ENCODE data around the gene UBXN1. TPM values are rescaled to one million over a fixed set of nuclear protein-coding genes. Genes with fewer than 3 reads are reported as not detected.

UBXN1 gene
- total RNA-seq, 3 donors from 2014 or later: 79.2 to 138 (median 87.3) TPM

DNA sequence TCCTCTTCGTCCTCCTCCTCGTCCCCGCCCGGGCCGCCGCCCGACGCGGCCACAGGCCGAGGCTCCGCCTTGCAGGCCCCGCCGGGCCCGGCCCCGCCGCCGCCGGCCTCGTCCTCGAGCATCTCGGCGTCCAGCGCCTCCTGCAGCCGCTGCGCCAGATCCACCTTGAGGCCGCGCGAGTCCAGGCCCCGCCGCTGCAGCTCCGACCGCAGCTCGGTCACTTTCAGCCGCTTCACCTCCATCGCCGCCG lies 48.0 kb upstream of the UBXN1 start:
- intact Hi-C loops (cut with DNase I, micrococcal nuclease): no loop called here
- ATAC-seq: peak; percentile 31

DNA sequence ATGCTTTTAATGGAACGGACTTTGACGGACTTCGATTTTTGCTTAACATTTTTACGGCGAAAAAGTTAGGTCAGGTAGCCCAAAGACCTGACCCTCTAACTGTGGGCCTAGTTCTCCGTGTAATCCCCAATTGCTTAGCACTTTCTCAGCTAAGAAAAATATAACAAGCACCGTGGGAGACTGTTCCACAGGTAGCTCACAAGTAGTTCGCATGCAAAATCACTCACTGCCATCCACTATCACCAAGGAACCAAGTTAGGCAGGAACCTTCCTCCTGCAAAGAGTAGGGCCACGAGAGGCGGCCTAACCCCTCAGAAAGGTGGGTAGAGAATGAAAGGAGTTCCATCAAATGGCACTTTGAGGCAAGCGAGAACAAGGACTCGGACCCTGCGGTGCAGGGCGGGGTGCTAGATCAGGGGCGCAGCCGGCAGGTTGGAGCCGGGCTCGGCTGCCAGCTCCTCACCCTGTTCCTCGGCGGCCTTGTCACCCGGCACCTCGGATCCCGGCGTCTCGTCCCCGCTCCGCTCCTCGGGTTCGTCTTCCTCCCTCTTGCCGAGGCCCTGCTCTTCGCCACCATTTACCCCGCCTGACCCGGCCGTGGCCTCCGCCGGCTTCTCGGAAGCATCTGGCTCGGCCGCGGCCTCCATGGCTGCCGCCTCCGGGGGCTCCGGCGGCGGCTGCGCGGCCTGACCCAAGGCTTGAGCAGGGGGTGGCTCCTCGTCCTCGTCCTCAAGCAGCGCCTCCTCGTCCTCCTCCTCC lies 47.5 kb upstream of the UBXN1 start:
- H3K4me3 ChIP-seq: peak overlapping the region; percentile 90
- peaks cover 34% of the 10 kb centered on the region for H3K4me1 ChIP-seq (ENCODE audit: low read depth)
- no peak for DNase-seq
- ATAC-seq: no peak
- H3K36me3 ChIP-seq (ENCODE audit: low read depth): peaks cover 10% of the 10 kb centered on the region
- H3K9me3 ChIP-seq: no peaks in the 10 kb centered on the region
- intact Hi-C loops (cut with DNase I, micrococcal nuclease): no loop called here
- TF ChIP-seq, protein P1, sequence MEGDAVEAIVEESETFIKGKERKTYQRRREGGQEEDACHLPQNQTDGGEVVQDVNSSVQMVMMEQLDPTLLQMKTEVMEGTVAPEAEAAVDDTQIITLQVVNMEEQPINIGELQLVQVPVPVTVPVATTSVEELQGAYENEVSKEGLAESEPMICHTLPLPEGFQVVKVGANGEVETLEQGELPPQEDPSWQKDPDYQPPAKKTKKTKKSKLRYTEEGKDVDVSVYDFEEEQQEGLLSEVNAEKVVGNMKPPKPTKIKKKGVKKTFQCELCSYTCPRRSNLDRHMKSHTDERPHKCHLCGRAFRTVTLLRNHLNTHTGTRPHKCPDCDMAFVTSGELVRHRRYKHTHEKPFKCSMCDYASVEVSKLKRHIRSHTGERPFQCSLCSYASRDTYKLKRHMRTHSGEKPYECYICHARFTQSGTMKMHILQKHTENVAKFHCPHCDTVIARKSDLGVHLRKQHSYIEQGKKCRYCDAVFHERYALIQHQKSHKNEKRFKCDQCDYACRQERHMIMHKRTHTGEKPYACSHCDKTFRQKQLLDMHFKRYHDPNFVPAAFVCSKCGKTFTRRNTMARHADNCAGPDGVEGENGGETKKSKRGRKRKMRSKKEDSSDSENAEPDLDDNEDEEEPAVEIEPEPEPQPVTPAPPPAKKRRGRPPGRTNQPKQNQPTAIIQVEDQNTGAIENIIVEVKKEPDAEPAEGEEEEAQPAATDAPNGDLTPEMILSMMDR (IDR thresholded peaks at IDR 0.05): no peak

More for the DNA sequence above, 48.0 kb upstream of the UBXN1 start:
- peak overlapping the region; percentile 90 for H3K4me3 ChIP-seq
- TF ChIP-seq, protein P1 (IDR thresholded peaks at IDR 0.05): no peak
- peaks cover 8% of the 10 kb centered on the region for H3K36me3 ChIP-seq (ENCODE audit: low read depth)
- DNase-seq: no peak
- H3K4me1 ChIP-seq (ENCODE audit: low read depth): peaks cover 35% of the 10 kb centered on the region
- no peaks in the 10 kb centered on the region for H3K9me3 ChIP-seq

DNA sequence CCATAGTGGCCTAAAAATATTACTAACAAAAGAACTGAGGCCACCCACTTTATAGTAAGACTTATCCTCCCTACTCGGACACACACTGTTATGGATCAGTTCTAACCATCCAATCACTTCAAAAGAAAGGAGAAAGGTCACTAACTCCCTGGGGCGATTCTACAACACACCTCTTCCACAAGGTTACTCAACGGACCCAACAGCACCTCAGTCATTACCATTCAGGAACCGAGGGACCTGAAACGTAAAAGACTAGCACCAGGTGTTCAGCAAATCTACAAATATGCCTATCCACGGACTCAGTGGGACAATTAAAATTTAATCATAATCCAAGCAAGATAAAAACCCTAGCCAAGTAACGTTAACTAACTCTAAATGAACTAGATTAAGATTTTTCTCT lies 46.8 kb upstream of the UBXN1 start:
- peaks cover 27% of the 10 kb centered on the region for H3K4me1 ChIP-seq (ENCODE audit: low read depth)

DNA sequence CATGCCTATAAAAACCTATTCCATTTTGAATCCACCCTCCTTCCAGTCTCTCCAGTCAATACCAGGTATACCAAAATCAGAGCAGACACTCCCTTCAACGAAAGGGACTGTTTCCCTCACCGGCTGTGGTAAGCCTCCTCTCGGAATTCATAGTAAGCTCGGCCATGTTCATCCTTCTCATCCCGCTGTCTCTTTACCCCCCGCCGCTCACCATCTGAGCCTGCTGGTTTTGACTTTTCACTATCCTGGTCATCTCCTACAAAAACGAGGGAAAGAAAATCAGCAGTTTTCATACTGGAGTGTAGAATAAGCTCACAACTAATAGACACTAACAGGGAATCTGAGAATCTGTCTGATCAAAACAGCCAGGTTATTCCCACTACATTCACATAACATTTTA lies 45.3 kb upstream of the UBXN1 start:
- peaks cover 17% of the 10 kb centered on the region for H3K4me1 ChIP-seq (ENCODE audit: low read depth)
- no peaks in the 10 kb centered on the region for H3K9me3 ChIP-seq
- TF ChIP-seq, protein P1 (IDR thresholded peaks at IDR 0.05): no peak
- H3K4me3 ChIP-seq: no peak overlapping the region
- intact Hi-C loops (cut with DNase I, micrococcal nuclease): no loop called here
- ATAC-seq: no peak
- no peak for DNase-seq
- peaks cover 28% of the 10 kb centered on the region for H3K36me3 ChIP-seq (ENCODE audit: low read depth)

More for the DNA sequence above, 46.8 kb upstream of the UBXN1 start:
- ATAC-seq (no peak), DNase-seq (no peak)
- H3K9me3 ChIP-seq: no peaks in the 10 kb centered on the region
- intact Hi-C loops (cut with DNase I, micrococcal nuclease): no loop called here
- peaks cover 17% of the 10 kb centered on the region for H3K36me3 ChIP-seq (ENCODE audit: low read depth)
- TF ChIP-seq, protein P1 (IDR thresholded peaks at IDR 0.05): no peak
- peak overlapping the region; percentile 90 for H3K4me3 ChIP-seq

DNA sequence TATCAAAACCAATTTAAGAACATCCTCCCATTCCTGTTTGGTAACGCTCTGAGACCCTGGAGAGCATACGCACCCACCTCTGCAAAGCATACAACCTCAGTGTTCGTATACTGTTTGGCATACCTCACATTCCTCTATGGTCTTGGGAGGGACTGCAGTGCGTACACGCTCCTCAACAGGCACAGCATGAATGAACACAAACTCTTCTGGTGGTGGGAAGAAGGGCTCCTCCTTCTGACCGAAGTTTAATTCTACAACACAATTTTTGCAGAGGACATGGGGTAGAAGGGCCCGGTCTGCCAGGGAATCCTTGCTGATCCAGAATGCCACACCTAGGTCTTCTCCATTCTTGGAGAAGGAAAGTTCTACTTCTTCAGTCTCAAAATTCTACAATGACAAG lies 43.1 kb upstream of the UBXN1 start:
- H3K36me3 ChIP-seq (ENCODE audit: low read depth): peaks cover 45% of the 10 kb centered on the region

More for the DNA sequence above, 43.1 kb upstream of the UBXN1 start:
- TF ChIP-seq, protein P1 (IDR thresholded peaks at IDR 0.05): no peak
- Histone ChIP-seq H3K4me1 (ENCODE audit: low read depth) (peaks cover 17% of the 10 kb centered on the region), H3K4me3 (no peak overlapping the region), H3K9me3 (no peaks in the 10 kb centered on the region)
- ATAC-seq (no peak), DNase-seq (no peak)
- intact Hi-C loops (cut with DNase I, micrococcal nuclease): no loop called here
